ENCODE results near the gene GALNT9. TPM values are rescaled to one million over a fixed set of nuclear protein-coding genes. Genes with fewer than 3 reads are reported as not detected.
A peak's percentile ranks its signal among the peaks of the same experiment; 100 is the strongest.

Gene GALNT9
- polyA plus RNA-seq, 4 donors: 8.7 to 11.7 (median 10.2) TPM

GRCh38 chr12:132284827-132285741 lies 44.3 kb downstream of the GALNT9 start:
- DNase-seq (ENCODE audit: low read depth in 4 of 4, low spot score in 2 of 4): no peak

GRCh38 chr12:132284071-132284826 lies 45.1 kb downstream of the GALNT9 start:
- no peak for DNase-seq (ENCODE audit: low read depth in 4 of 4, low spot score in 2 of 4)

GRCh38 chr12:132282950-132283771 lies 46.2 kb downstream of the GALNT9 start:
- DNase-seq (ENCODE audit: low read depth in 4 of 4, low spot score in 2 of 4): no peak

GRCh38 chr12:132282031-132282949 lies 47.1 kb downstream of the GALNT9 start:
- DNase-seq (ENCODE audit: low read depth in 4 of 4, low spot score in 2 of 4): no peak

- no peak for DNase-seq (ENCODE audit: low read depth in 4 of 4, low spot score in 2 of 4)
Measured at GRCh38 chr12:132281038-132281437, 48.4 kb downstream of the GALNT9 start.

- no peak for DNase-seq (ENCODE audit: low read depth in 4 of 4, low spot score in 2 of 4)
Measured at GRCh38 chr12:132280406-132280805, 49.0 kb downstream of the GALNT9 start.

- DNase-seq (ENCODE audit: low read depth in 4 of 4, low spot score in 2 of 4): no peak
Measured at GRCh38 chr12:132279930-132280329, 49.5 kb downstream of the GALNT9 start.

GRCh38 chr12:132279184-132279889 lies 50.1 kb downstream of the GALNT9 start:
- DNase-seq (ENCODE audit: low read depth in 4 of 4, low spot score in 2 of 4): peak in 1 of 4 donors; percentile 67

- DNase-seq (ENCODE audit: low read depth in 4 of 4, low spot score in 2 of 4): no peak
Measured at GRCh38 chr12:132278401-132279183, 50.8 kb downstream of the GALNT9 start.

GRCh38 chr12:132277949-132278348 lies 51.4 kb downstream of the GALNT9 start:
- DNase-seq (ENCODE audit: low read depth in 4 of 4, low spot score in 2 of 4): no peak

- DNase-seq (ENCODE audit: low read depth in 4 of 4, low spot score in 2 of 4): no peak
Measured at GRCh38 chr12:132277374-132277941, 51.9 kb downstream of the GALNT9 start.

GRCh38 chr12:132276827-132277373 lies 52.5 kb downstream of the GALNT9 start:
- DNase-seq (ENCODE audit: low read depth in 4 of 4, low spot score in 2 of 4): no peak

- DNase-seq (ENCODE audit: low read depth in 4 of 4, low spot score in 2 of 4): no peak
Measured at GRCh38 chr12:132276066-132276826, 53.1 kb downstream of the GALNT9 start.

GRCh38 chr12:132275631-132276030 lies 53.8 kb downstream of the GALNT9 start:
- DNase-seq (ENCODE audit: low read depth in 4 of 4, low spot score in 2 of 4): no peak

- no peak for DNase-seq (ENCODE audit: low read depth in 4 of 4, low spot score in 2 of 4)
Measured at GRCh38 chr12:132275110-132275531, 54.3 kb downstream of the GALNT9 start.

- DNase-seq (ENCODE audit: low read depth in 4 of 4, low spot score in 2 of 4): no peak
Measured at GRCh38 chr12:132273992-132274334, 55.4 kb downstream of the GALNT9 start.

- DNase-seq (ENCODE audit: low read depth in 4 of 4, low spot score in 2 of 4): no peak
Measured at GRCh38 chr12:132272711-132273110, 56.7 kb downstream of the GALNT9 start.
